Neural progenitor cell (in vitro differentiated cells): Measurements from ENCODE around the gene CHST13. TPM values are rescaled to one million over a fixed set of nuclear protein-coding genes. Genes with fewer than 3 reads are reported as not detected.

ENCODE experiments used
- DNase-seq: peaks from one replicate; pipeline ENCODE4 v3.0.0-alpha.2; 2016; ENCODE audit warnings: low spot score
- H2AFZ ChIP-seq: fragments of 200-600 bp; sonication (generic); replicated peaks from 2 replicates; pipeline ENCODE4 v1.6.1; 2016; ENCODE audit warnings: antibody characterized with exemption
- H3F3A ChIP-seq: fragments of 200-600 bp; sonication (generic); 2 replicates; pipeline ENCODE4 v1.6.1; 2016; ENCODE audit warnings: antibody characterized with exemption, low read depth
- H3K27ac ChIP-seq: fragments of 200-600 bp; sonication (generic); 2 replicates; pipeline ENCODE4 v1.5.1; 2016; ENCODE audit warnings: mild to moderate bottlenecking
- H3K27me3 ChIP-seq: fragments of 200-600 bp; sonication (generic); 2 replicates; pipeline ENCODE4 v1.6.1; 2016; ENCODE audit warnings: mild to moderate bottlenecking, moderate library complexity
- H3K36me3 ChIP-seq: fragments of 200-600 bp; sonication (generic); 2 replicates; pipeline ENCODE4 v1.5.1; 2016
- H3K4me1 ChIP-seq: fragments of 200-600 bp; sonication (generic); 2 replicates; pipeline ENCODE4 v1.6.1; 2016; ENCODE audit warnings: mixed run types
- H3K4me2 ChIP-seq: fragments of 200-600 bp; sonication (generic); 2 replicates; pipeline ENCODE4 v1.6.1; 2016
- H3K4me3 ChIP-seq: fragments of 200-600 bp; sonication (generic); 2 replicates; pipeline ENCODE4 v1.5.1; 2016
- H3K79me2 ChIP-seq: fragments of 200-600 bp; sonication (generic); 2 replicates; pipeline ENCODE4 v1.6.1; 2016; ENCODE audit warnings: low read depth
- H3K9ac ChIP-seq: fragments of 200-600 bp; sonication (generic); 2 replicates; pipeline ENCODE4 v1.6.1; 2016
- H3K9me3 ChIP-seq: fragments of 200-600 bp; sonication (generic); 2 replicates; pipeline ENCODE4 v1.5.1; 2016; ENCODE audit warnings: low read depth
- H4K20me1 ChIP-seq: fragments of 200-600 bp; sonication (generic); 2 replicates; pipeline ENCODE4 v1.6.1; 2016; ENCODE audit warnings: low read depth
- H3K27ac Mint-ChIP-seq: 3 replicates; pipeline ENCODE4 v1.8.0; 2021; ENCODE audit warnings: mixed read lengths
- H3K27me3 Mint-ChIP-seq: 2 replicates; pipeline ENCODE4 v1.8.0; 2022; ENCODE audit warnings: low read depth, mild to moderate bottlenecking, inconsistent platforms, moderate library complexity, mixed read lengths; ENCODE audit not compliant: insufficient read depth
- H3K36me3 Mint-ChIP-seq: 3 replicates; pipeline ENCODE4 v1.8.0; 2021; ENCODE audit warnings: mixed read lengths
- H3K4me1 Mint-ChIP-seq: 3 replicates; pipeline ENCODE4 v1.8.0; 2021; ENCODE audit warnings: mixed read lengths
- H3K4me3 Mint-ChIP-seq: 3 replicates; pipeline ENCODE4 v1.8.0; 2021; ENCODE audit warnings: mild to moderate bottlenecking, moderate library complexity, mixed read lengths
- H3K9me3 Mint-ChIP-seq: 3 replicates; pipeline ENCODE4 v1.8.0; 2020; ENCODE audit warnings: mixed read lengths
- CTCF ChIP-seq: fragments of 200-600 bp; sonication (generic); IDR thresholded peaks from 2 replicates; pipeline ENCODE4 v1.5.1; 2017; ENCODE audit warnings: antibody characterized with exemption, mild to moderate bottlenecking
- EZH2 ChIP-seq: fragments of 200-600 bp; sonication (generic); IDR thresholded peaks from 2 replicates; pipeline ENCODE4 v1.6.1; 2017; ENCODE audit warnings: antibody characterized with exemption, mild to moderate bottlenecking, moderate library complexity
- EZH2phosphoT487 ChIP-seq: fragments of 200-600 bp; sonication (generic); IDR thresholded peaks from 2 replicates; pipeline ENCODE4 v1.6.1; 2017; ENCODE audit warnings: antibody characterized with exemption
- total RNA-seq: library from RNA; depleted of rRNA; stranded (reverse); fragments of >200 nt; gene quantifications from 2 replicates; pipeline ENCODE4 v1.2.3, GENCODE V29; 2015; ENCODE audit warnings: low replicate concordance

Gene CHST13
- total RNA-seq, 1 donor from 2014 or later: 0.09 TPM

- Histone ChIP-seq H3K9me3 (no peaks in the 10 kb centered on the region), H3K79me2 (no peaks in the 10 kb centered on the region), H3K27me3 (no peaks in the 10 kb centered on the region), H3K9ac (no peak overlapping the region), H3K4me2 (no peak overlapping the region), H2AFZ (no peak overlapping the region), H3K27ac (no peak overlapping the region), H3F3A (peaks cover 5% of the 10 kb centered on the region), H3K36me3 (no peaks in the 10 kb centered on the region), H3K4me1 (no peaks in the 10 kb centered on the region), H4K20me1 (no peaks in the 10 kb centered on the region), H3K4me3 (no peak overlapping the region)
- no peaks in the 10 kb centered on the region for H3K9me3 Mint-ChIP-seq
- DNase-seq: no peak
- H3K36me3 Mint-ChIP-seq: no peaks in the 10 kb centered on the region
- H3K27ac Mint-ChIP-seq: no peak overlapping the region
- peaks cover 35% of the 10 kb centered on the region for H3K4me1 Mint-ChIP-seq
- peaks cover 7% of the 10 kb centered on the region for H3K27me3 Mint-ChIP-seq
- H3K4me3 Mint-ChIP-seq: no peak overlapping the region
- TF ChIP-seq CTCF: no peak
Observed at GRCh38 chr3:126481808-126482502, 42.0 kb upstream of the CHST13 start.

GRCh38 chr3:126482503-126483255, 41.3 kb upstream of the CHST13 start:
- peaks cover 7% of the 10 kb centered on the region for H3K27me3 Mint-ChIP-seq
- no peak overlapping the region for H3K9ac ChIP-seq
- H2AFZ ChIP-seq: no peak overlapping the region
- peaks cover 33% of the 10 kb centered on the region for H3K4me1 Mint-ChIP-seq
- no peaks in the 10 kb centered on the region for H3K4me1 ChIP-seq
- no peaks in the 10 kb centered on the region for H3K36me3 ChIP-seq
- no peaks in the 10 kb centered on the region for H3K36me3 Mint-ChIP-seq
- H3F3A ChIP-seq: no peaks in the 10 kb centered on the region
- no peaks in the 10 kb centered on the region for H3K79me2 ChIP-seq
- no peaks in the 10 kb centered on the region for H4K20me1 ChIP-seq
- H3K4me3 Mint-ChIP-seq: no peak overlapping the region
- H3K4me2 ChIP-seq: no peak overlapping the region
- TF ChIP-seq EZH2phosphoT487 (no peak), CTCF (no peak), EZH2 (no peak)
- no peak overlapping the region for H3K27ac ChIP-seq
- DNase-seq: no peak
- H3K9me3 ChIP-seq: no peaks in the 10 kb centered on the region
- peak overlapping the region; percentile 60 for H3K27ac Mint-ChIP-seq
- H3K9me3 Mint-ChIP-seq: no peaks in the 10 kb centered on the region
- no peaks in the 10 kb centered on the region for H3K27me3 ChIP-seq
- H3K4me3 ChIP-seq: no peak overlapping the region

- Histone ChIP-seq H3K4me1 (no peaks in the 10 kb centered on the region), H3K9ac (no peak overlapping the region), H3F3A (no peaks in the 10 kb centered on the region), H3K79me2 (no peaks in the 10 kb centered on the region), H3K36me3 (no peaks in the 10 kb centered on the region), H3K27me3 (no peaks in the 10 kb centered on the region), H3K4me2 (no peak overlapping the region), H3K9me3 (no peaks in the 10 kb centered on the region), H3K4me3 (no peak overlapping the region), H2AFZ (no peak overlapping the region), H3K27ac (no peak overlapping the region), H4K20me1 (no peaks in the 10 kb centered on the region)
- TF ChIP-seq EZH2 (no peak), CTCF (no peak), EZH2phosphoT487 (no peak)
- Mint-ChIP-seq H3K4me3 (no peak overlapping the region), H3K4me1 (peaks cover 33% of the 10 kb centered on the region), H3K27ac (no peak overlapping the region), H3K9me3 (no peaks in the 10 kb centered on the region), H3K27me3 (peaks cover 7% of the 10 kb centered on the region), H3K36me3 (no peaks in the 10 kb centered on the region)
- DNase-seq: no peak
Observed at GRCh38 chr3:126483321-126483761, 40.6 kb upstream of the CHST13 start.
